ENCODE measurements around the gene LATS2. TPM values are rescaled to one million over a fixed set of nuclear protein-coding genes. Genes with fewer than 3 reads are reported as not detected.

The LATS2 gene
- total and polyA plus RNA-seq, 2 of the 8 experiments (the other 6 are each of a cell fraction or from before 2014, with no cell fraction given), result 8.3 to 26.2 TPM

GRCh38 chr13:21047087-21047486, 14.3 kb downstream of the LATS2 start (continued):
- TF ChIP-seq CHD7 (IDR thresholded peaks at IDR 0.05; ENCODE audit: insufficient replicate concordance, low read length) (no peak), SP2 (IDR thresholded peaks at IDR 0.05; ENCODE audit: low read length) (no peak), RAD21 (IDR thresholded peaks at IDR 0.05 in 1 of 2, conservative IDR thresholded peaks at IDR 0.05 in 1 of 2; ENCODE audit: low read depth in 2 of 2, low read length in 2 of 2) (no peak), POLR2AphosphoS5 (IDR thresholded peaks at IDR 0.05; ENCODE audit: low read depth, low read length) (no peak), RNF2 (IDR thresholded peaks at IDR 0.05; ENCODE audit: borderline replicate concordance, low read depth, low read length, missing control alignments, poor library complexity, severe bottlenecking) (no peak), SP4 (IDR thresholded peaks at IDR 0.05; ENCODE audit: low read length) (no peak), CEBPB (IDR thresholded peaks at IDR 0.05; ENCODE audit: low read depth, low read length) (no peak), MAFK (IDR thresholded peaks at IDR 0.05; ENCODE audit: low read depth, low read length) (no peak), SIX5 (IDR thresholded peaks at IDR 0.05; ENCODE audit: low read depth, low read length) (no peak), ZNF274 (IDR thresholded peaks at IDR 0.05; ENCODE audit: borderline replicate concordance, extremely low read depth, low read length) (no peak)
